ENCODE measurements around the gene TCF7L2. TPM values are rescaled to one million over a fixed set of nuclear protein-coding genes. Genes with fewer than 3 reads are reported as not detected.

TCF7L2 gene
- total RNA-seq, 2 experiments from 2014 or later, result 0.26 to 0.42 TPM

DNA sequence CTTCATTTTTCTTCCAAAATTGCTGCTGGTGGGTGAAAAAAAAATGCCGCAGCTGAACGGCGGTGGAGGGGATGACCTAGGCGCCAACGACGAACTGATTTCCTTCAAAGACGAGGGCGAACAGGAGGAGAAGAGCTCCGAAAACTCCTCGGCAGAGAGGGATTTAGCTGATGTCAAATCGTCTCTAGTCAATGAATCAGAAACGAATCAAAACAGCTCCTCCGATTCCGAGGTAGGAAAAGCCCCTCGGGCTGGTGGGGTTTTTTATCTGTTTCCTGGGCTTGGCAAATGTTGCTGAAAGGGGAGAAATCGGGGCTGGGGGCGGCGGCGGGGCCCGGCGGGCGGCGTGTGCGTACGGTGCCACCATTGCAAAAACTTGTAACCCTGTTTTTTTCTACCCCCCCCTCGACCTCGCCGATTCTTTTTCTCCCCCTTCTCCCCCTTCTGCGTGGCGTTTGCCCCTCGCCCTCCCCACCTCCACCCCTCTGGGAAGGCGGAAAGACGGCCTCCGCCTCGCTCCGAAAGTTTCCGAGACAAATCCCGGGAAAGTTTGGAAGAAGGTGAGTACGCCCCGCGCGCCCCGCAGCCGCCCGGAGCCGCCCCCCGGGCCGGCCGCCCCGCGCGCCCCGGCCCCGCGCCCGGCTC, 789 bp downstream of the TCF7L2 start:
- H3K9me3 Mint-ChIP-seq (ENCODE audit: insufficient read depth), result no peaks in the 10 kb centered on the region
- ChIA-PET CTCF (no interaction called here), POLR2A (no interaction called here)
- H3K4me3 Mint-ChIP-seq, result peak overlapping the region; percentile 71
- peaks cover 63% of the 10 kb centered on the region for H3K27me3 Mint-ChIP-seq (ENCODE audit: low read depth)
- ATAC-seq (peak; percentile 21), DNase-seq (no peak)
- H3K27ac Mint-ChIP-seq, result no peak overlapping the region
- H3K4me1 Mint-ChIP-seq (ENCODE audit: low read depth), result peaks cover 20% of the 10 kb centered on the region
- H3K36me3 Mint-ChIP-seq (ENCODE audit: low read depth), result peaks cover 3% of the 10 kb centered on the region

DNA sequence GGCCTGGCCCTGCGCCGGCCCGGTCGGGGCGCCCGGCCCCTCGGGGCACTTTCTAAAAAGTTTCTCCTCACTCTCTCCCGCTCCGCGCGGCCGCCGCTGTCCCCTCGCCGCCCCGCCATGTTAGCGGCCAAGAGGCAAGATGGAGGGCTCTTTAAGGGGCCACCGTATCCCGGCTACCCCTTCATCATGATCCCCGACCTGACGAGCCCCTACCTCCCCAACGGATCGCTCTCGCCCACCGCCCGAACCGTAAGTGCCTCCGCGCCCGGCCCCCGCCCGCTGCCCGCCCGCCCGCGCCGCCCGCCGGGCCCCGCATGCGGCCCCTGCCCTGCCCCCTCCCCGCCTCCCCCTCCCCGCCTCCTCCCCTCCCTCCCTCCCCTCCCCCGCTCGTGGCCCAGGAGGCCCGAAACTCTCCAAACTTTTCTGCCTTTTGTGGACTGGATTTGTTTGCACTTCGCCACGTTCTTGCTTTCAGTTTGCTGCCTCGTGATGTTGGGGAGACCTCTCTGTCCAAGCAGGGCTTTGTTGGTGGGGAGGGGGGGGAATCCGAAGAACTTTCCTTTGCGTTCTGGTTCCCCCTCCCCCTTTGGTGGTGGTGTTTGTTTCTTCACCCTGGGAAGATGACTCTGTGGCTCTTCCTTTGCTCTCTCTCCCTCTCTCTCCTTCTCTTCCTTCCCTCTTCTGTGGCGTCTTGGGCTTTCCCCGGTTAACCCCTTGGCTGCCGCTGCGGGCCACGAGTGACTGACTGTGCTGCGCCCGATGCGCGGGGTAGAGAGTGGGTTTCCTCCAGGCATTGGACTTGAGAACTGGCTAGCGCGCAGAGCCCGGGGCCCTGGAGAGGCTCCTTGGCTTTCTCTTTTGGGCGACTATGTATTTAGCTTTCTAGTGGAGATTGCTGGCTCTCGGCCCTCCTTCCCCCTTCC, 1.6 kb downstream of the TCF7L2 start:
- CTCF ChIA-PET, result no interaction called here
- DNase-seq (peak; percentile 37), ATAC-seq (peak; percentile 38)
- Mint-ChIP-seq H3K27me3 (ENCODE audit: low read depth) (peaks cover 66% of the 10 kb centered on the region), H3K4me3 (peak overlapping the region; percentile 86), H3K27ac (peak overlapping the region; percentile 57), H3K9me3 (ENCODE audit: insufficient read depth) (no peaks in the 10 kb centered on the region), H3K36me3 (ENCODE audit: low read depth) (peaks cover 3% of the 10 kb centered on the region), H3K4me1 (ENCODE audit: low read depth) (peaks cover 20% of the 10 kb centered on the region)
- POLR2A ChIA-PET, result no interaction called here

DNA sequence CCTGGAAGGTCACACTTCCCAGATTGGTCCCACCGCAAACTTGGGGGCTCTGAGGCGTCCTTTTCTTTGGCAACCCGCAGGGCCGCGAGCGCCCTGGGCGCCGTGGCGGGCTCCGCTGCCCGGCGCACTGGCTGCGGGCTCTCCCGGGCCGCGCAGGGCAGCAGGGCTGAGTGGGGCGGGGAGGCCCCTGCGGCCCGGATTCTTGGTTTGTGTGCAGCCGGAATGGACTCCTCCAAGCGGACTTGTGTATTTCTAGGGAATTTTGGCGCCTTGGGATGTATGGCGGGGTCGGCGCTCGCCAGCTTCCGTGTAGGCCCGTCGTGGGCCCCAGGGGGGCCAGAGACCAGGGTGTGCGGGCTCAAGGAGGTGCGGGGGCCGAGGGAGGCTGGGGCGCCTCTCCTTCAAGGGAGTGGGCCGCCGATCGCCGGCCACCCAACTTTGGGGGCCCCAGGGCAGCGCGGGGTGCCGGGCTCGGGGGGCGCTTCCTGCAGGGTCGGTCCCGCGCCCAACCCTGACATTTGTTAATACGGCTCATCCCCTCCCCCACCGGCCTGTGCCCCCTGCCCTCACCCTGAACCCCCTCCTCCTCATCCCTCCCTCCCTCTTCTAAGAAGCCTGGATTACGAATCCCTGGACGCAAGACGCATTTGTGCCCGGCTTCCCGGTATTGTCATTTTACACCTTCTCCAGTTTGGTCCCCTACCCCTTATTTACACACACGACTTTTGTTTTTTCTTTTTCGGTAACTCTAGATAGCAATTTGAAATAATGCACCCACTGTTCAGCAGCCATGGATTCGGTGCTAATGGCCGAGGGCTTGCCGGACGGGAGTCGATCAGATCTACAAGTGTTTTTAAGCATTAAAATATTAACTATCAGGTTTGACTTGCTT, 2.5 kb downstream of the TCF7L2 start:
- ChIA-PET CTCF (no interaction called here), POLR2A (no interaction called here)
- peak overlapping the region; percentile 86 for H3K4me3 Mint-ChIP-seq

DNA sequence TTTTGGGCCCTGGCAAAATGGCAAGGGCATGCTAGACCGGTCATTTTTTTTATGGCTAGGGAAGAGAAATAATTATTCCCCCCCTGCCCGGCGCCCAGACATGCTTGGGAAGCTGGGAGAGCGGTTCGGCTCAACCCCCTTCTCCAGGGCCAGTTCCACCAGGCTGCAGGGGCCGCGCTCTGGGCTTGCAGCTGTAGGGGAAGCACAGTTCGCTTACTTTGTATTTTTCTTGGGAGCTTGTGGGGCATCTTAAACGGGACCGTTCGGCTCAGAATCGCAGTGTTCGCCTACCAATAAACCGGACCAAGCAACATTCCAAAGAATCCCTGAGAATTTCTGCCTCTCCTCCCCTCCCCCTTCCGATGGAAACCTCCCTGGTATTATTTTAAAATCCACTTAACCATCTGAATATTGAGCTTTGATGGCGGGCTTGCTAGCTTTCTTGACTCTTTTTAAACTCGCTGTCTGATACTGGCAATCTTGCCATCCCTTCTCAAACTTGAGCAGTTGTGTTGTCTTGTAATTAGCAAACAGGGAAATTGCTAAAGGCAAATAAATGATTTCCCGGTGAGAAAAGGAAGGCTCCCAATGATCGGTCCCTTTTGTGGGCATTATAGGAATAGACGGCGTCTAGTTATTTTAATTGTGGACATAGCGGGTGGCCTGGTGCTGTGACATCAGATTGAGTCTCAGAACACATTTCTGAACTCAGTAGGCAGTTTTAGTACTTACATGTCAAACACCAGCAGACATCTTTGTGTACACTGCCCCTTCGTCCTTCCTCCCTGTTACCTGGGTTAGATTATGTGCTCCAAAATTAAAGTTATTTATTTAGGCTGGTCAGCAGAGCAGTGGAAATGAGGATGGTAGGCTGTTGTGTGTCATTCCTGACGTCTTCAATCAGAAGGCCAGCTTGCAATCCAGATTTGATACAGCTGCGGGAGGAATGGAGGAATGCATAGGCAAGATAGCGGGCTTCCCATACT, 3.4 kb downstream of the TCF7L2 start:
- POLR2A ChIA-PET, result no interaction called here
- CTCF ChIA-PET, result no interaction called here
- no peak overlapping the region for H3K4me3 Mint-ChIP-seq

More for the DNA sequence above, 2.5 kb downstream of the TCF7L2 start:
- ATAC-seq (no peak), DNase-seq (no peak)
- Mint-ChIP-seq H3K4me1 (ENCODE audit: low read depth) (peaks cover 20% of the 10 kb centered on the region), H3K9me3 (ENCODE audit: insufficient read depth) (no peaks in the 10 kb centered on the region), H3K27me3 (ENCODE audit: low read depth) (peaks cover 71% of the 10 kb centered on the region), H3K27ac (no peak overlapping the region), H3K36me3 (ENCODE audit: low read depth) (peaks cover 3% of the 10 kb centered on the region)

DNA sequence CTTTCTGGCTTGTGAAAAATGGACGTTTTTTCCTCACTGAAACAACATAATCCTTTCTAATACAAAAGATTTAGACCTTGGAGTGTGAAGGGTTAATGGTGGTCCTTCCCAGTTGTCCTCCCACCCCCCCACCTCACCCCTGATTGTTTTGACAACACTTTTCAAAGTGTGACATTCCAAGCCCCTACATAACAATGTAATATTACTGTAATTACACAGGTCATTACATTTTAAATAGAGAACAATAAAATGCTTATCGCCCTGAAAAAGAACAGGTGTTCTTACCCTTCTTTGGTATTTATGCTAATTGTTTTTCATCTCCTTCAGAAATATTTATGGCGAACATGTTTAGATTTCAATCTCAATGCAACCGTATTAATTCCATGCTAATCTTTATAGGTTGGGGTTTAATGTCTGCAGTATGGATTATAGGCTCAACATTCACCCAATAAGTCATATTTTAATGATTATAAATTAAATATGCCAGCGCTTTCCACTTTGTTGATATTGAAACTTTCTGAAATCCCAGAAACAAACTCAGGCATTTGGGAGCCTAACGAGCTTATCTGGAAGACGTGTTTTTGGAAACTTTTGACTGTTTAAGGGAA, 5.0 kb downstream of the TCF7L2 start:
- DNase-seq, result no peak
- no peak for ATAC-seq
- Mint-ChIP-seq H3K36me3 (ENCODE audit: low read depth) (peaks cover 3% of the 10 kb centered on the region), H3K9me3 (ENCODE audit: insufficient read depth) (no peaks in the 10 kb centered on the region), H3K27ac (no peak overlapping the region), H3K4me1 (ENCODE audit: low read depth) (peaks cover 12% of the 10 kb centered on the region), H3K4me3 (no peak overlapping the region), H3K27me3 (ENCODE audit: low read depth) (peaks cover 70% of the 10 kb centered on the region)
- ChIA-PET CTCF (no interaction called here), POLR2A (no interaction called here)

More for the DNA sequence above, 3.4 kb downstream of the TCF7L2 start:
- peaks cover 3% of the 10 kb centered on the region for H3K36me3 Mint-ChIP-seq (ENCODE audit: low read depth)
- peaks cover 71% of the 10 kb centered on the region for H3K27me3 Mint-ChIP-seq (ENCODE audit: low read depth)
- ATAC-seq, result no peak
- H3K27ac Mint-ChIP-seq, result no peak overlapping the region
- peaks cover 20% of the 10 kb centered on the region for H3K4me1 Mint-ChIP-seq (ENCODE audit: low read depth)
- no peak for DNase-seq
- no peaks in the 10 kb centered on the region for H3K9me3 Mint-ChIP-seq (ENCODE audit: insufficient read depth)

DNA sequence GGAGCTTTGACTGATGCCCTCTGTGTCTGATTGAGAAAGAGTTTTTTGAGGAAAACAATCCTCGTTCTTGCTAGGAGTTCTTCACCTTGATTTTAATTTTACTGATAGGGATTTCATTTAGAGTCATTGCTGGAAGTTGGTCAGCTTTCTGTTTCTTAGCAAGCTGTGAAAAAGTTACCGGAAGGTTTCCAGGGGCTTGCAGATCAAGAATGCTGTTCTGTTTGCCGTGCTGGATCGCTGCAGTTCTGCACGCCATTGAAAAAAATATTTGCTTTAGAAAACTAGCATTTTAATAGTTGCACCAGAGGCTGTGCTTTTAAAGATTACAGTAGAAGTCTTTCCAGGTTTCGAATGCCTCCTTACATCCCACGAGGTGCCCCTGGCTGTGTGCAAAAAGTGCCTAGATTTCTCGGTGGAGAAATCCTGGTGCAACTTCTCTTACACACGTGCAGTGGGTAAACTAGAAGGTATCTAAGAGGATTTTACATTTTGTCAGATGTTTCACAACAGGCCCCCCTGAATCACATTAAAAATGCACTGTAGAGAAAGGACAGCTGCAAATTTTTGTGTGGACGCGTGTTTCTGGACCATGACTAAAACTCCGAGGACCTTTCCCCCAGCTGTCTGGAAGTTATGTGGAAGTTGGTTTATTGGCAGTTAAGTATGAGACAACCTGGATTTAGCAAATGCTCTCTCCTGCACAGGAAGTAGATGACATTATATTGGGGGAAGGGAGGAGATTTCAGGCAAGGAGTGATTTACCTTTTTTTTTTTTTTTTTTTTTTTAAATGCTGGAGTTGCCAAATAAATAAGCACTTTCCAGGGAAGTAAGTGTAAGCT, 5.8 kb downstream of the TCF7L2 start:
- DNase-seq, result no peak
- Mint-ChIP-seq H3K36me3 (ENCODE audit: low read depth) (peaks cover 3% of the 10 kb centered on the region), H3K27me3 (ENCODE audit: low read depth) (peaks cover 68% of the 10 kb centered on the region), H3K9me3 (ENCODE audit: insufficient read depth) (no peaks in the 10 kb centered on the region), H3K4me3 (no peak overlapping the region), H3K4me1 (ENCODE audit: low read depth) (peaks cover 7% of the 10 kb centered on the region), H3K27ac (no peak overlapping the region)
- CTCF ChIA-PET, result no interaction called here
- POLR2A ChIA-PET, result no interaction called here
- ATAC-seq, result no peak

DNA sequence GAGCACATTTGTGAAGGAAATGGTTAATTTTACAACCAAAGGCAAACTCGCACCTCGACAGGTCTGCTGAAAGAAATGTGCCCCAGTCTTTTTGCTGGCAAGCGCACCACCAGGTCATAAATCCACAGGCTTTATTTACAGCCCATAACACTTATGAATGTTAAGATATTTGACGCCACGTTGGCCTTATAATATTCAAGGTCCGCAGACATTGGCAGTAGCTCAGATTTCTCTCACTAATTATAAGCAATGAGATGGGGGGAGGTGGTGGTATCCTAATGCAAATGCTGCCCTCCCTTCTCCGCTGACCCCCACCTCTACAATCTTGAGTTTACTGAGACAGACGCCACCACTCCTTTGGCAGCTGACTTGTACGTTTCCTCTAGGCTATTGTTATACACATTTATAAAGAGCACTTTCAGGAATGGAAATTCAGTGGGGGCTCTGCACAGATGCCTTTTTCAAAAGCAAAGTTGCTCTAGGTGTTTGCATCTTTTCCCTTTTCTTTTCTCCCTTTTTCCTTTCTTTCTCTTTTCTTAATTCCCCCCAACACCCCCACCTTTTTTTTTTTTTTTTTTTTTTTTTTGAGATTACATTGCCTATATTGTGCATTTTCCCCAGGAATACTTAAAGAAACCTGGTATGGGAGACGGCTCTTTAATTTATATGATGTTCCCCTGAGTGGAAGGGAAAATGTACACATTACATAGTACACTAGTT, 6.7 kb downstream of the TCF7L2 start:
- Mint-ChIP-seq H3K4me3 (no peak overlapping the region), H3K27ac (no peak overlapping the region), H3K27me3 (ENCODE audit: low read depth) (peaks cover 72% of the 10 kb centered on the region), H3K36me3 (ENCODE audit: low read depth) (peaks cover 2% of the 10 kb centered on the region), H3K9me3 (ENCODE audit: insufficient read depth) (no peaks in the 10 kb centered on the region), H3K4me1 (ENCODE audit: low read depth) (peaks cover 4% of the 10 kb centered on the region)
- POLR2A ChIA-PET, result no interaction called here
- ATAC-seq (no peak), DNase-seq (no peak)
- CTCF ChIA-PET, result no interaction called here

DNA sequence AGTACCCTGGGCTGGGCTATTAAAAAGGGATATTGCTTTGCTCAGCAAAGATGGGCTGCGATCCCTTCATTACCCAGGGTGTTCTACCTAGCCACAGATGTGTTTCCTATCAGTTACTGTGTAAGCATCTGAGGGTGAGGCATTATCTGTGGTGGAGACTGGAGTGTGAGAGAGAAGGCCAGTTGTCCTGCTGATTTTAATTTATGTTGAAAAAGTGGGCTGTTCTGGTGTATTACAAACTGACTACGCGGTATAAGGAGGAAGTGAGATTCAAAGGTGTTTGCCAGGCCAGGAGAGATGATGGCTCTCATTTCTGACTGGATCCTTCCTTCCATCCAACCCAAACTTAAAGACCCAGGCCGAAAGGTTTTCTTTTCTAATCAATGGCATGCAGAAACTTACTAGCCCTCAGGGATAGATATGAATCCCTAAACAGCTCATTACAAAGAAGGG, 7.6 kb downstream of the TCF7L2 start:
- ChIA-PET CTCF (no interaction called here), POLR2A (no interaction called here)
- Mint-ChIP-seq H3K36me3 (ENCODE audit: low read depth) (no peaks in the 10 kb centered on the region), H3K27ac (no peak overlapping the region), H3K27me3 (ENCODE audit: low read depth) (peaks cover 73% of the 10 kb centered on the region), H3K4me3 (no peak overlapping the region), H3K4me1 (ENCODE audit: low read depth) (peaks cover 2% of the 10 kb centered on the region), H3K9me3 (ENCODE audit: insufficient read depth) (no peaks in the 10 kb centered on the region)
- no peak for ATAC-seq
- DNase-seq, result no peak

DNA sequence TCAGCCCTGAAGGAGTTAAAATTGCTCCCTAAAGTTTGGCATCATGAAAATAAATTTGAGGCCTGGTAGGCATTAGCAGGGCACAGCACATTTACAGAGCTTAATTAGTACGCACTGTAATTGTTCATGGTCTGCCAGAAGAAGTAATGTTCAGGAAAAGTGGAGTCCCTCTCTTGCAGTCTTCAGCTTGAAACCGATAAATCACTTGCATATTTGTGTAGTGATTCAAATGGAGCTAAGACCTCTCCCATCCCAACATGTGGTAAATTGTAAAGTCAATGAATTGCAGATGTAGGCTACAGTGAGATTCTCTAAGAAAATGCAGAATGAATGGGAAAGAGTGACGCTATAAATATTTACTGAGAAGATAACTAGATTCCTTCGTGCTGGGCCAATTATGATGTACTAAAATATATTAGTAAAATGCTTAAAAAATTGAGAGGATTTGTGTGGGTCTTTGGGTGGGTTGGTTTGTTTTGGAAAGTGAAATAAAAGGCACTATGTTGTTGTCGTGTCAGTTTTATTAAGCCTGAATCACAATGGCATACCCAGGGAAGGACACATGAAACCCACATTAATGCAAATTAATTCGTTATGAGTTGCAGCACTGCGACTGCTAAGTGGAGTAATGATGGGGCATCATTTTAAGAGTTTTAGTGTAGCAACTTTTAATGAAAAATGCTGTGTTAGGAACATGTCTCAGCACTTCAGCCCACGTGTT, 8.4 kb downstream of the TCF7L2 start:
- ATAC-seq, result no peak
- peaks cover 70% of the 10 kb centered on the region for H3K27me3 Mint-ChIP-seq (ENCODE audit: low read depth)
- no peaks in the 10 kb centered on the region for H3K9me3 Mint-ChIP-seq (ENCODE audit: insufficient read depth)
- H3K36me3 Mint-ChIP-seq (ENCODE audit: low read depth), result no peaks in the 10 kb centered on the region
- POLR2A ChIA-PET, result no interaction called here
- H3K4me1 Mint-ChIP-seq (ENCODE audit: low read depth), result no peaks in the 10 kb centered on the region
- DNase-seq, result no peak
- H3K4me3 Mint-ChIP-seq, result no peak overlapping the region
- H3K27ac Mint-ChIP-seq, result no peak overlapping the region
- CTCF ChIA-PET, result no interaction called here

Measured in activated CD8-positive, alpha-beta T cell treated with anti-CD3 and anti-CD28 coated beads, Interleukin-2, amount 10 ng/mL, durations not matched to agents 7 days and 5 days (primary cell).